K562 (cell line): ENCODE data around the gene LIPH. TPM values are rescaled to one million over a fixed set of nuclear protein-coding genes. Genes with fewer than 3 reads are reported as not detected.

Source experiments
- BRCA1 ChIP-seq, 2 experiments: fragments of 450-650 bp in 1 of 2; sonication (generic) in 1 of 2; formaldehyde crosslinking in 1 of 2; IDR thresholded peaks; 2 replicates each; pipeline versions ENCODE4 v1.5.0 to v1.6.1; 2017 to 2020; ENCODE audit warnings: mild to moderate bottlenecking in 1 of 2, missing genetic modification reagents in 1 of 2
- CREBBP ChIP-seq: IDR thresholded peaks from one replicate; pipeline ENCODE4 v1.6.1; 2012; ENCODE audit warnings: low read depth, mild to moderate bottlenecking, control low read depth, inconsistent platforms, low read length
- HDAC2 ChIP-seq: fragments of 450-650 bp; IDR thresholded peaks from 2 replicates; pipeline ENCODE4 v1.6.1; 2016; ENCODE audit warnings: mild to moderate bottlenecking
- JUNB ChIP-seq: fragments of 450-650 bp; formaldehyde crosslinking; conservative IDR thresholded peaks from 2 replicates; pipeline ENCODE4 v1.4.0; 2020; ENCODE audit warnings: mild to moderate bottlenecking
- MYC ChIP-seq, 2 experiments: fragments of 250-450 bp in 1 of 2; sonication (Bioruptor Pico) in 1 of 2; IDR thresholded peaks; 2 replicates each; pipeline versions ENCODE4 v1.5.1 to v1.6.1; 2012 to 2021; ENCODE audit warnings: low read depth in 2 of 2, borderline replicate concordance in 1 of 2, improper control_type of control experiment in 1 of 2, low read length in 1 of 2, mild to moderate bottlenecking in 1 of 2, moderate library complexity in 1 of 2
- NR2C1 ChIP-seq, 2 experiments: fragments of 450-650 bp; IDR thresholded peaks; 2 replicates each; pipeline ENCODE4 v1.6.1; 2017; ENCODE audit warnings: mild to moderate bottlenecking in 2 of 2, antibody characterized with exemption in 1 of 2, inconsistent platforms in 1 of 2, missing compliant biosample characterization in 1 of 2, missing genetic modification characterization in 1 of 2
- RAD51 ChIP-seq: fragments of 450-650 bp; IDR thresholded peaks from 2 replicates; pipeline ENCODE4 v1.7.1; 2016; ENCODE audit warnings: low read depth, mild to moderate bottlenecking, borderline replicate concordance
- SRSF7 ChIP-seq: fragments of 200-400 bp; formaldehyde crosslinking; optimal IDR thresholded peaks from 2 replicates; pipeline ENCODE3; 2017; ENCODE audit warnings: mild to moderate bottlenecking, low read depth, low read length
- STAG1 ChIP-seq: sonication (generic); formaldehyde crosslinking; IDR thresholded peaks from 2 replicates; pipeline ENCODE4 v1.5.0; 2020; ENCODE audit warnings: missing genetic modification reagents, borderline replicate concordance
- STAT5A ChIP-seq: IDR thresholded peaks from 2 replicates; pipeline ENCODE4 v1.6.1; 2012; ENCODE audit warnings: low read length, inconsistent platforms, borderline replicate concordance
- TFAM ChIP-seq: fragments of 250-450 bp; sonication (Bioruptor Pico); conservative IDR thresholded peaks from 2 replicates; pipeline ENCODE4 v1.5.0; 2021; ENCODE audit warnings: mild to moderate bottlenecking, moderate library complexity
- THRAP3 ChIP-seq: fragments of 450-650 bp; IDR thresholded peaks from 2 replicates; pipeline ENCODE4 v1.6.1; 2016; ENCODE audit warnings: mild to moderate bottlenecking, inconsistent platforms, borderline replicate concordance
- ZNF77 ChIP-seq: fragments of 250-450 bp; sonication (Bioruptor Pico); IDR thresholded peaks from 2 replicates; pipeline ENCODE4 v1.5.0; 2020
- polyA plus RNA-seq, 8 experiments: library from polyadenylated mRNA; depleted of rRNA in 4 of 8; stranded (reverse) in 5 of 8; unstranded in 3 of 8; fragments of >200 nt; fragmentation: Nextera tagmentation in 2 of 8; fragmentation: Illumina TruSeq in 1 of 8; extraction: Ambion mirVana in 2 of 8; extraction: Trizol in 1 of 8; gene quantifications; 2 replicates each; pipeline versions ENCODE4 v1.2.1 to v1.2.3, GENCODE V29; 2011 to 2014; ENCODE audit warnings: inconsistent platforms in 1 of 8, missing spikeins in 1 of 8
- total RNA-seq, 7 experiments: library from RNA; depleted of rRNA in 6 of 7; stranded (reverse); fragments of >200 nt in 6 of 7; fragmentation: Illumina TruSeq in 2 of 7; extraction: Trizol in 2 of 7; gene quantifications; 2 replicates each; pipeline versions ENCODE4 v1.2.1 to v1.2.3, GENCODE V29; 2011 to 2021; ENCODE audit warnings: low replicate concordance in 1 of 7
- TF ChIP-seq, protein P1 (sequence below): IDR thresholded peaks from 2 replicates; pipeline ENCODE4 v1.6.1; 2014; ENCODE audit warnings: antibody characterized with exemption
- TF ChIP-seq, protein P2 (sequence below): sonication (generic); formaldehyde crosslinking; IDR thresholded peaks from 2 replicates; pipeline ENCODE4 v1.8.1; 2022; ENCODE audit warnings: missing genetic modification reagents
- TF ChIP-seq, protein P3 (sequence below): fragments of 450-650 bp; IDR thresholded peaks from 2 replicates; pipeline ENCODE4 v1.6.1; 2014; ENCODE audit warnings: low read depth, mild to moderate bottlenecking, moderate library complexity, borderline replicate concordance
- TF ChIP-seq, protein P4 (sequence below): sonication (generic); formaldehyde crosslinking; IDR thresholded peaks from 2 replicates; pipeline ENCODE4 v1.8.1; 2023; ENCODE audit warnings: mild to moderate bottlenecking, missing genetic modification reagents
- TF ChIP-seq, protein P5 (sequence below): fragments of 450-650 bp; IDR thresholded peaks from 2 replicates; pipeline ENCODE4 v1.6.1; 2016; ENCODE audit warnings: low read depth, mild to moderate bottlenecking, moderate library complexity
- TF ChIP-seq, protein P6 (sequence below): sonication (generic); formaldehyde crosslinking; IDR thresholded peaks from 2 replicates; pipeline ENCODE4 v1.8.1; 2023; ENCODE audit warnings: mild to moderate bottlenecking, missing genetic modification reagents

The LIPH gene
- total and polyA plus RNA-seq, 9 of the 15 experiments (the other 6 are each of a cell fraction or from before 2014, with no cell fraction given) = 0.73 to 1.8 (median 1.3) TPM

DNA sequence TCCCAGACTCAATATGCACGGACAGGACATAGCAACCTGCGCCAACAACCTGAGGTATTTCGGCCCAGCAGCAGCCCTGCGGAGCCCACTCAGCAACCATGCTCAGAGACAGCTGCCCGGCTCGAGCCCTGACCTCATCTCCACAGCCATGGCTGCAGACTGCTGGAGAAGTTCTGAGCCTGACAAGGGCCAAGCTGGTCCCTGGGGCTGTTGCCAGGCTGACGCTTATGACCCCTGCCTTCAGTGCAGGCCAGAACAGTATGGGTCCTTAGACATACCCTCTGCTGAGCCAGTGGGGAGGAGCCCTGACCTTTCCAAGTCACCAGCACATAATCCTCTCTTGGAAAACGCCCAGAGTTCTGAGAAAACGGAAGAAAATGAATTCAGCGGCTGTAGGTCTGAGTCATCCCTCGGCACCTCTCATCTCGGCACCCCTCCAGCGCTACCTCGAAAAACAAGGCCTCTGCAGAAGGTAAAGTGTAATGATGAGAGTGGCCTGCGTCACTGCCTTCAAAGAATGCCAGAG is 79.0 kb downstream of the LIPH start (continued):
- TF ChIP-seq, protein P1, sequence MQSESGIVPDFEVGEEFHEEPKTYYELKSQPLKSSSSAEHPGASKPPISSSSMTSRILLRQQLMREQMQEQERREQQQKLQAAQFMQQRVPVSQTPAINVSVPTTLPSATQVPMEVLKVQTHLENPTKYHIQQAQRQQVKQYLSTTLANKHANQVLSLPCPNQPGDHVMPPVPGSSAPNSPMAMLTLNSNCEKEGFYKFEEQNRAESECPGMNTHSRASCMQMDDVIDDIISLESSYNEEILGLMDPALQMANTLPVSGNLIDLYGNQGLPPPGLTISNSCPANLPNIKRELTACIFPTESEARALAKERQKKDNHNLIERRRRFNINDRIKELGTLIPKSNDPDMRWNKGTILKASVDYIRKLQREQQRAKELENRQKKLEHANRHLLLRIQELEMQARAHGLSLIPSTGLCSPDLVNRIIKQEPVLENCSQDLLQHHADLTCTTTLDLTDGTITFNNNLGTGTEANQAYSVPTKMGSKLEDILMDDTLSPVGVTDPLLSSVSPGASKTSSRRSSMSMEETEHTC = no peak
- peak; percentile 98 for TF ChIP-seq STAT5A
- TF ChIP-seq HDAC2 = peak; percentile 48; the same call in 1 of the 2 replicates
- TF ChIP-seq STAG1 = no peak
- TF ChIP-seq, protein P2, sequence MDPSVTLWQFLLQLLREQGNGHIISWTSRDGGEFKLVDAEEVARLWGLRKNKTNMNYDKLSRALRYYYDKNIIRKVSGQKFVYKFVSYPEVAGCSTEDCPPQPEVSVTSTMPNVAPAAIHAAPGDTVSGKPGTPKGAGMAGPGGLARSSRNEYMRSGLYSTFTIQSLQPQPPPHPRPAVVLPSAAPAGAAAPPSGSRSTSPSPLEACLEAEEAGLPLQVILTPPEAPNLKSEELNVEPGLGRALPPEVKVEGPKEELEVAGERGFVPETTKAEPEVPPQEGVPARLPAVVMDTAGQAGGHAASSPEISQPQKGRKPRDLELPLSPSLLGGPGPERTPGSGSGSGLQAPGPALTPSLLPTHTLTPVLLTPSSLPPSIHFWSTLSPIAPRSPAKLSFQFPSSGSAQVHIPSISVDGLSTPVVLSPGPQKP (CRISPR knock-in tag) = no peak
- no peak for TF ChIP-seq CREBBP
- TF ChIP-seq BRCA1 (IDR thresholded peaks at IDR 0.05) = no peak
- no peak for TF ChIP-seq BRCA1 (CRISPR knock-in tag; IDR thresholded peaks at IDR 0.05)
- TF ChIP-seq TFAM = no peak
- TF ChIP-seq ZNF77 (CRISPR knock-in tag) = no peak
- peak; percentile 59 for TF ChIP-seq NR2C1 (IDR thresholded peaks at IDR 0.05)
- peak; percentile 76 for TF ChIP-seq NR2C1 (tag; IDR thresholded peaks at IDR 0.05)
- TF ChIP-seq, protein P3, sequence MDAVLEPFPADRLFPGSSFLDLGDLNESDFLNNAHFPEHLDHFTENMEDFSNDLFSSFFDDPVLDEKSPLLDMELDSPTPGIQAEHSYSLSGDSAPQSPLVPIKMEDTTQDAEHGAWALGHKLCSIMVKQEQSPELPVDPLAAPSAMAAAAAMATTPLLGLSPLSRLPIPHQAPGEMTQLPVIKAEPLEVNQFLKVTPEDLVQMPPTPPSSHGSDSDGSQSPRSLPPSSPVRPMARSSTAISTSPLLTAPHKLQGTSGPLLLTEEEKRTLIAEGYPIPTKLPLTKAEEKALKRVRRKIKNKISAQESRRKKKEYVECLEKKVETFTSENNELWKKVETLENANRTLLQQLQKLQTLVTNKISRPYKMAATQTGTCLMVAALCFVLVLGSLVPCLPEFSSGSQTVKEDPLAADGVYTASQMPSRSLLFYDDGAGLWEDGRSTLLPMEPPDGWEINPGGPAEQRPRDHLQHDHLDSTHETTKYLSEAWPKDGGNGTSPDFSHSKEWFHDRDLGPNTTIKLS = no peak
- no peak for TF ChIP-seq RAD51
- TF ChIP-seq, protein P4, sequence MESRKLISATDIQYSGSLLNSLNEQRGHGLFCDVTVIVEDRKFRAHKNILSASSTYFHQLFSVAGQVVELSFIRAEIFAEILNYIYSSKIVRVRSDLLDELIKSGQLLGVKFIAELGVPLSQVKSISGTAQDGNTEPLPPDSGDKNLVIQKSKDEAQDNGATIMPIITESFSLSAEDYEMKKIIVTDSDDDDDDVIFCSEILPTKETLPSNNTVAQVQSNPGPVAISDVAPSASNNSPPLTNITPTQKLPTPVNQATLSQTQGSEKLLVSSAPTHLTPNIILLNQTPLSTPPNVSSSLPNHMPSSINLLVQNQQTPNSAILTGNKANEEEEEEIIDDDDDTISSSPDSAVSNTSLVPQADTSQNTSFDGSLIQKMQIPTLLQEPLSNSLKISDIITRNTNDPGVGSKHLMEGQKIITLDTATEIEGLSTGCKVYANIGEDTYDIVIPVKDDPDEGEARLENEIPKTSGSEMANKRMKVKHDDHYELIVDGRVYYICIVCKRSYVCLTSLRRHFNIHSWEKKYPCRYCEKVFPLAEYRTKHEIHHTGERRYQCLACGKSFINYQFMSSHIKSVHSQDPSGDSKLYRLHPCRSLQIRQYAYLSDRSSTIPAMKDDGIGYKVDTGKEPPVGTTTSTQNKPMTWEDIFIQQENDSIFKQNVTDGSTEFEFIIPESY (CRISPR knock-in tag) = no peak
- TF ChIP-seq, protein P5, sequence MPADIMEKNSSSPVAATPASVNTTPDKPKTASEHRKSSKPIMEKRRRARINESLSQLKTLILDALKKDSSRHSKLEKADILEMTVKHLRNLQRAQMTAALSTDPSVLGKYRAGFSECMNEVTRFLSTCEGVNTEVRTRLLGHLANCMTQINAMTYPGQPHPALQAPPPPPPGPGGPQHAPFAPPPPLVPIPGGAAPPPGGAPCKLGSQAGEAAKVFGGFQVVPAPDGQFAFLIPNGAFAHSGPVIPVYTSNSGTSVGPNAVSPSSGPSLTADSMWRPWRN = no peak
- TF ChIP-seq MYC (IDR thresholded peaks at IDR 0.05; ENCODE audit: low read depth, low read length) = 0 out of 2 replicates have a peak, but pooled peaks have one; percentile 22
- TF ChIP-seq MYC (CRISPR knock-in tag; IDR thresholded peaks at IDR 0.05; ENCODE audit: borderline replicate concordance, low read depth) = no peak
- TF ChIP-seq THRAP3 = no peak
- no peak for TF ChIP-seq JUNB (CRISPR knock-in tag)
- TF ChIP-seq SRSF7 = no peak
- TF ChIP-seq, protein P6, sequence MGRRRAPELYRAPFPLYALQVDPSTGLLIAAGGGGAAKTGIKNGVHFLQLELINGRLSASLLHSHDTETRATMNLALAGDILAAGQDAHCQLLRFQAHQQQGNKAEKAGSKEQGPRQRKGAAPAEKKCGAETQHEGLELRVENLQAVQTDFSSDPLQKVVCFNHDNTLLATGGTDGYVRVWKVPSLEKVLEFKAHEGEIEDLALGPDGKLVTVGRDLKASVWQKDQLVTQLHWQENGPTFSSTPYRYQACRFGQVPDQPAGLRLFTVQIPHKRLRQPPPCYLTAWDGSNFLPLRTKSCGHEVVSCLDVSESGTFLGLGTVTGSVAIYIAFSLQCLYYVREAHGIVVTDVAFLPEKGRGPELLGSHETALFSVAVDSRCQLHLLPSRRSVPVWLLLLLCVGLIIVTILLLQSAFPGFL (CRISPR knock-in tag) = no peak
